GM18858 (cell line): Measurements from ENCODE around the gene ANKRD12.
A peak's percentile ranks its signal among the peaks of the same experiment; 100 is the strongest.

ENCODE experiments used
- ATAC-seq: cut with Tn5 transposase; IDR thresholded peaks from one replicate; pipeline ENCODE4 v1.9.1; 2021; ENCODE audit not compliant: unreplicated experiment

The ANKRD12 gene

GRCh38 chr18:9285604-9286003 lies 149.0 kb downstream of the ANKRD12 start:
- ATAC-seq, result no peak

GRCh38 chr18:9287036-9287435 lies 150.5 kb downstream of the ANKRD12 start:
- ATAC-seq, result no peak

- no peak for ATAC-seq
These were observed 153.1 kb downstream of the ANKRD12 start for GRCh38 chr18:9289698-9290097.

GRCh38 chr18:9290156-9290555 lies 153.6 kb downstream of the ANKRD12 start:
- ATAC-seq, result no peak

- ATAC-seq, result no peak
These were observed 155.5 kb downstream of the ANKRD12 start for GRCh38 chr18:9292047-9292446.

GRCh38 chr18:9293948-9294347 lies 157.4 kb downstream of the ANKRD12 start:
- no peak for ATAC-seq

- ATAC-seq, result no peak
These were observed 159.8 kb downstream of the ANKRD12 start for GRCh38 chr18:9296233-9297006.

GRCh38 chr18:9297007-9297393 lies 160.4 kb downstream of the ANKRD12 start:
- no peak for ATAC-seq

- ATAC-seq, result no peak
These were observed 167.9 kb downstream of the ANKRD12 start for GRCh38 chr18:9304388-9305070.

GRCh38 chr18:9319333-9319732 lies 182.8 kb downstream of the ANKRD12 start:
- ATAC-seq, result no peak

- no peak for ATAC-seq
These were observed 184.5 kb downstream of the ANKRD12 start for GRCh38 chr18:9321017-9321452.

GRCh38 chr18:9321736-9322135 lies 185.2 kb downstream of the ANKRD12 start:
- ATAC-seq, result no peak

GRCh38 chr18:9322744-9323143 lies 186.2 kb downstream of the ANKRD12 start:
- ATAC-seq, result no peak

- ATAC-seq, result no peak
These were observed 187.3 kb downstream of the ANKRD12 start for GRCh38 chr18:9323750-9324445.

- no peak for ATAC-seq
These were observed 189.1 kb downstream of the ANKRD12 start for GRCh38 chr18:9325716-9326115.

GRCh38 chr18:9328776-9329175 lies 192.2 kb downstream of the ANKRD12 start:
- ATAC-seq, result no peak

GRCh38 chr18:9329471-9329870 lies 192.9 kb downstream of the ANKRD12 start:
- ATAC-seq, result no peak

- no peak for ATAC-seq
These were observed 193.8 kb downstream of the ANKRD12 start for GRCh38 chr18:9330419-9330818.

- peak; percentile 26 for ATAC-seq
These were observed 197.1 kb downstream of the ANKRD12 start for GRCh38 chr18:9333441-9334328.

GRCh38 chr18:9334329-9334972 lies 197.9 kb downstream of the ANKRD12 start, which contains the start of gene TWSG1:
Gene TWSG1, plus strand, starts transcription at chr18:9334773. Its CDS starts 2,457 bp downstream, at chr18:9337230.
- peak; percentile 45 for ATAC-seq
